GM21390 (cell line): Measurements from ENCODE around the gene GTF2E1.
A peak's percentile ranks its signal among the peaks of the same experiment; 100 is the strongest.
"Not testable (repeated sequence)": the region's sequence is repeated elsewhere in the genome, so short reads cannot be mapped to it uniquely, and the experiment has no call there.

Source experiments
- ATAC-seq: cut with Tn5 transposase; IDR thresholded peaks from one replicate; pipeline ENCODE4 v1.9.1; 2021; ENCODE audit not compliant: unreplicated experiment

The GTF2E1 gene

GRCh38 chr3:120742198-120742848, at the start of gene GTF2E1, which contains the start of gene RABL3:
TSS of gene GTF2E1 (plus strand) at chr3:120742744. CDS start at chr3:120750553, 7,809 bp downstream.
TSS of gene RABL3 (minus strand) at chr3:120742516. CDS start at chr3:120742507, 9 bp downstream.
- peak; percentile 98 for ATAC-seq

- no peak for ATAC-seq
Measured at GRCh38 chr3:120693439-120694171, 48.9 kb upstream of the GTF2E1 start.

- ATAC-seq = no peak
Measured at GRCh38 chr3:120699333-120699732, 43.2 kb upstream of the GTF2E1 start.

GRCh38 chr3:120705884-120706582, 36.5 kb upstream of the GTF2E1 start:
- ATAC-seq = no peak

GRCh38 chr3:120706950-120707349, 35.6 kb upstream of the GTF2E1 start:
- no peak for ATAC-seq

- peak; percentile 71 for ATAC-seq
Measured at GRCh38 chr3:120708408-120708807, 34.1 kb upstream of the GTF2E1 start.

- ATAC-seq = no peak
Measured at GRCh38 chr3:120710369-120710768, 32.2 kb upstream of the GTF2E1 start.

- ATAC-seq = no peak
Measured at GRCh38 chr3:120713262-120713661, 29.3 kb upstream of the GTF2E1 start.

- ATAC-seq = not testable (repeated sequence)
Measured at GRCh38 chr3:120719167-120719834, 23.2 kb upstream of the GTF2E1 start.

GRCh38 chr3:120726791-120727190, 15.8 kb upstream of the GTF2E1 start:
- no peak for ATAC-seq

GRCh38 chr3:120730576-120731542, 11.7 kb upstream of the GTF2E1 start:
- ATAC-seq = no peak

GRCh38 chr3:120738006-120738405, 4.5 kb upstream of the GTF2E1 start:
- not testable (repeated sequence) for ATAC-seq

GRCh38 chr3:120741320-120741719, 1.2 kb upstream of the GTF2E1 start:
- no peak for ATAC-seq

GRCh38 chr3:120741837-120742197, 727 bp upstream of the GTF2E1 start:
- ATAC-seq = peak; percentile 19

GRCh38 chr3:120742849-120743365, 363 bp downstream of the GTF2E1 start:
- peak; percentile 13 for ATAC-seq

GRCh38 chr3:120743556-120744195, 1.1 kb downstream of the GTF2E1 start:
- no peak for ATAC-seq

- ATAC-seq = no peak
Measured at GRCh38 chr3:120745466-120745865, 2.9 kb downstream of the GTF2E1 start.

- no peak for ATAC-seq
Measured at GRCh38 chr3:120749843-120750242, 7.3 kb downstream of the GTF2E1 start.

GRCh38 chr3:120752230-120752629, 9.7 kb downstream of the GTF2E1 start:
- no peak for ATAC-seq
